ENCODE measurements around the gene STRIP2.

STRIP2 gene

GRCh38 chr7:129433847-129434674, at the start of gene STRIP2:
TSS of gene STRIP2 (plus strand) at chr7:129434432. CDS start at chr7:129434473, 41 bp downstream.
- peak; percentile 94 for DNase-seq (ENCODE audit: low spot score)
- TF ChIP-seq CTCF (IDR thresholded peaks at IDR 0.05; ENCODE audit: extremely low read depth, insufficient read depth, missing control alignments): no peak
- in situ Hi-C loops (cut with MboI; ENCODE audit: low pct_unique_long_range_greater_than_20kb, low sequenced_read_pairs, unreplicated experiment): no loop called here

GRCh38 chr7:129385116-129385515, 49.1 kb upstream of the STRIP2 start:
- in situ Hi-C loops (cut with MboI; ENCODE audit: low pct_unique_long_range_greater_than_20kb, low sequenced_read_pairs, unreplicated experiment): no loop called here
- no peak for DNase-seq (ENCODE audit: low spot score)
- no peak for TF ChIP-seq CTCF (IDR thresholded peaks at IDR 0.05; ENCODE audit: extremely low read depth, insufficient read depth, missing control alignments)

GRCh38 chr7:129385598-129385997, 48.6 kb upstream of the STRIP2 start:
- TF ChIP-seq CTCF (IDR thresholded peaks at IDR 0.05; ENCODE audit: extremely low read depth, insufficient read depth, missing control alignments): no peak
- no peak for DNase-seq (ENCODE audit: low spot score)
- in situ Hi-C loops (cut with MboI; ENCODE audit: low pct_unique_long_range_greater_than_20kb, low sequenced_read_pairs, unreplicated experiment): no loop called here

GRCh38 chr7:129386506-129386905, 47.7 kb upstream of the STRIP2 start:
- in situ Hi-C loops (cut with MboI; ENCODE audit: low pct_unique_long_range_greater_than_20kb, low sequenced_read_pairs, unreplicated experiment): no loop called here
- no peak for TF ChIP-seq CTCF (IDR thresholded peaks at IDR 0.05; ENCODE audit: extremely low read depth, insufficient read depth, missing control alignments)
- DNase-seq (ENCODE audit: low spot score): no peak

GRCh38 chr7:129387537-129387936, 46.7 kb upstream of the STRIP2 start:
- DNase-seq (ENCODE audit: low spot score): no peak
- no peak for TF ChIP-seq CTCF (IDR thresholded peaks at IDR 0.05; ENCODE audit: extremely low read depth, insufficient read depth, missing control alignments)
- in situ Hi-C loops (cut with MboI; ENCODE audit: low pct_unique_long_range_greater_than_20kb, low sequenced_read_pairs, unreplicated experiment): no loop called here

GRCh38 chr7:129388333-129389098, 45.7 kb upstream of the STRIP2 start:
- in situ Hi-C loops (cut with MboI; ENCODE audit: low pct_unique_long_range_greater_than_20kb, low sequenced_read_pairs, unreplicated experiment): no loop called here
- no peak for DNase-seq (ENCODE audit: low spot score)

More at GRCh38 chr7:129388333-129389098, 45.7 kb upstream of the STRIP2 start:
- no peak for TF ChIP-seq CTCF (IDR thresholded peaks at IDR 0.05; ENCODE audit: extremely low read depth, insufficient read depth, missing control alignments)

All from GM13977 (cell line).